HepG2 (cell line): ENCODE results near the gene CRADD.

Source experiments
- CBFB ChIP-seq: sonication (generic); formaldehyde crosslinking; IDR thresholded peaks from 2 replicates; pipeline ENCODE4 v1.4.0; 2020; ENCODE audit warnings: missing genetic modification reagents
- CTCF ChIP-seq: sonication (generic); formaldehyde crosslinking; IDR thresholded peaks from 2 replicates; pipeline ENCODE4 v1.5.0; 2020; ENCODE audit warnings: mild to moderate bottlenecking, missing genetic modification reagents, moderate library complexity
- MAX ChIP-seq: IDR thresholded peaks from 2 replicates; pipeline ENCODE4 v1.6.1; 2012; ENCODE audit warnings: inconsistent platforms
- PHF20 ChIP-seq: sonication (generic); formaldehyde crosslinking; IDR thresholded peaks from 2 replicates; pipeline ENCODE4 v1.5.0; 2020; ENCODE audit warnings: mild to moderate bottlenecking, missing genetic modification reagents
- PLSCR1 ChIP-seq: sonication (generic); formaldehyde crosslinking; IDR thresholded peaks from 2 replicates; pipeline ENCODE4 v1.5.0; 2020; ENCODE audit warnings: missing genetic modification reagents, mild to moderate bottlenecking, borderline replicate concordance
- RCOR2 ChIP-seq: IDR thresholded peaks from 2 replicates; pipeline ENCODE4 v1.6.1; 2016; ENCODE audit warnings: missing biosample characterization, missing genetic modification reagents

- TF ChIP-seq CTCF (CRISPR knock-in tag) (no peak), MAX (no peak), PHF20 (CRISPR knock-in tag) (no peak), PLSCR1 (no peak), CBFB (CRISPR knock-in tag) (no peak), RCOR2 (no peak)
Observed at GRCh38 chr12:93709386-93709785, 32.2 kb downstream of the CRADD start.
